Middle frontal gyrus (tissue), 1 donor: Measurements from ENCODE around the gene GJB2.
"Not testable (repeated sequence)": the region's sequence is repeated elsewhere in the genome, so short reads cannot be mapped to it uniquely, and the experiment has no call there.

Experiments
- DNase-seq: peaks from one replicate; pipeline ENCODE4 v3.0.0-alpha.2; 2015; ENCODE audit warnings: low spot score; ENCODE audit errors: extremely low spot score

The GJB2 gene

DNA sequence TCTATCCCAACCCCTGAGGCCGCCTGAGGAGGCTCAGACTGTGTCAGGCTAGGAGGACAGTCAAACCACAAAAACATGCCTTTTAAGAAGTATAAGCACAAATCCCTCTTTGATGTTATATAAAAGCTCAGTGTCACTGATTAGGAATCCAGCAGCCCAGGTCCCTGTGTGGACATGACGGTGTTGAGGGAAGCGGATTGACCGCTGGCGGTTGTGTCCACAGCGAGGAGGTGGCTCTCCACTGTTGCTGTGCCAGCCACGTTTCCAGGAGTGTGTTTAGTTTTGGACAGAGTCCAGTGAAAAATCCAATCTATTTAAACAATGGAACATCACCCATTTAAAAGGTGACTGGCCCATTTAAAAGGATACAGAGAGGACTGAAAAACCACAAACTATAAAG is 24.3 kb downstream of the GJB2 start:
- DNase-seq = no peak

DNA sequence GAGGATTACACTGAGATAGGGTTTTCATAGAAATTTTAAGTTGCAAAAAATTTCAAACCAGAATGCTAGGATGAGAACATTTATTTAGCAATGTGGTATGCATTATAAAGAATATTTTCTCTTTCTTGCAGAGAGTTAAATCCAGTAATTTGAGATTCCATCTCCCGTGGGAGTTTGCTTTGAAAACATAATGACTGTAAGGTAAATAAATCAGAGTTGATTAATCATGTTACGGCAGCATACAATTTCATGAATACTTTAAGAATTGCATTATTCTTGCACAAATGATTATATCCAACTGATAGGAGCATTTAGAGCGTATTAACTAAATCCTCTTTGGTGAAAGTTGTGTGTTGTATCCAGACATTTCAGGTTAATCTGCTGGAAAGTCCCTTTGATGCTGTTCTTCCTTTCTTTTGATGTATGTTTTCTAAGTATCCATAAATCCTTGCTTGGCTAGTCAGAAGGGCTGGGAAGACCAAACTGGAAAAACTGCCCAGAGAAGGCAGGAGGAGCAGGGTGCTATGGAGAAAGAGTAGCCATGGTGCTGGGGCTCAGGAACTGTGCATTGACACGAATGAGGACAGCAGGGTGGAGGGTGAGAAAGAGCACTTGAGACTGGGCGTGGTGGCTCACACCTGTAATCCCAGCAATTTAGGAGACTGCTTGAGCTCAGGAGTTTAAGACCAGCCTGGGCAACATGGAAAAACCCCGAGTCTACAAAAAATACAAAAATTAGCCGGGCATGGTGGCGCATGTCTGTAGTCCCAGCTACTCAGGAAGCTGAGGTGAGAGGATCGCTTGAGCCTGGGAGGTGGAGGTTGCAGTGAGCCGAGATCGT is 27.1 kb downstream of the GJB2 start:
- no peak for DNase-seq

DNA sequence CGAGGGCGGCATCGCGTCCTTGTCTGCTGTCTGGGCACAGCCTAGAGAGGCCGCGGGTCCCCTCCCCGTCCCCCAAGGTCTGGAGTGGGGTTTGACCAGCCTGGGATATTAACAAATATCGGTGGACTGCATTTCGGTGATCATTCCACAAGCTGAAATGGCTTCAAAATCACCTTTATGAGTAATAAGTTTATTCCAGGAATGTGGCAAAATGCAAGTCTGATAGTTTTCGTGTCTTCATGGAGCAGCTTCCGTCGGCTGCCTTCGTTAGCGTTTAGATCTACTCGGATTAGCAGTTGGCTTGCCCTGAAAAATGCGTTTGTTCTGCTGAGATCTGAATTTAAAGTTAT is 30.8 kb downstream of the GJB2 start:
- no peak for DNase-seq

DNA sequence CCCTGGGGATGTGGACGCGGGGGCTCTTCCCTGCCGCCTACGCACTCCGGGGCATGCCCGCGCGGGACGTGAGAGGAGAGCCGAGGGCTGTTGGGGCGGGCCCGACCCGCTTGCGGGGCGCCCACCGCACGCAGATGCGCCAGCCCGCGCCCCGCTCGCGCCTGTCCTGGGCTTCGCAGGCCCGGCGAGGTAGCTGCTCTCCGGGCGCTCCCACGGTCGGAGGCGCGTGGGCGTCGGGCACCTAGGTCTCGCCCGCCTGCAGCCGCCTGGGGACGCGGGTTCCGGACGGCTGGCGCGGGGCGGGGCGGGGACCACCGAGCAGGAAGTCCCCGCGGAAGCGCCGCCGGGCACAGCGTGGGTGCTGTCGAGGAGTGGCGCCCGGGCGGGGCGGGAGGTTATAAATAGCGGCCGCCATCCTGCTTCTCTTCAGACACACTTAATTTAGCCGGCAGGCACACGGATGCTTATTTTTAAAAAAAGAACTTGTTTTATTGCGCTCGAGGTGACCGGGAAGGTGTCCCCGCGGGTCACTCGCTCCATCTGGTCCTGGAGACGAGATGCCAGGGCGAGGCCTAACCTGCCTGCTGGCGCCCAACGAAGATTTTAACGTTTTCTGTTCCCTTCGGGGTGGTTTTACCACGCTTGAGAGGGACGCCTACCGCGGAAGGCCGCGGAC is 31.3 kb downstream of the GJB2 start:
- DNase-seq = no peak

DNA sequence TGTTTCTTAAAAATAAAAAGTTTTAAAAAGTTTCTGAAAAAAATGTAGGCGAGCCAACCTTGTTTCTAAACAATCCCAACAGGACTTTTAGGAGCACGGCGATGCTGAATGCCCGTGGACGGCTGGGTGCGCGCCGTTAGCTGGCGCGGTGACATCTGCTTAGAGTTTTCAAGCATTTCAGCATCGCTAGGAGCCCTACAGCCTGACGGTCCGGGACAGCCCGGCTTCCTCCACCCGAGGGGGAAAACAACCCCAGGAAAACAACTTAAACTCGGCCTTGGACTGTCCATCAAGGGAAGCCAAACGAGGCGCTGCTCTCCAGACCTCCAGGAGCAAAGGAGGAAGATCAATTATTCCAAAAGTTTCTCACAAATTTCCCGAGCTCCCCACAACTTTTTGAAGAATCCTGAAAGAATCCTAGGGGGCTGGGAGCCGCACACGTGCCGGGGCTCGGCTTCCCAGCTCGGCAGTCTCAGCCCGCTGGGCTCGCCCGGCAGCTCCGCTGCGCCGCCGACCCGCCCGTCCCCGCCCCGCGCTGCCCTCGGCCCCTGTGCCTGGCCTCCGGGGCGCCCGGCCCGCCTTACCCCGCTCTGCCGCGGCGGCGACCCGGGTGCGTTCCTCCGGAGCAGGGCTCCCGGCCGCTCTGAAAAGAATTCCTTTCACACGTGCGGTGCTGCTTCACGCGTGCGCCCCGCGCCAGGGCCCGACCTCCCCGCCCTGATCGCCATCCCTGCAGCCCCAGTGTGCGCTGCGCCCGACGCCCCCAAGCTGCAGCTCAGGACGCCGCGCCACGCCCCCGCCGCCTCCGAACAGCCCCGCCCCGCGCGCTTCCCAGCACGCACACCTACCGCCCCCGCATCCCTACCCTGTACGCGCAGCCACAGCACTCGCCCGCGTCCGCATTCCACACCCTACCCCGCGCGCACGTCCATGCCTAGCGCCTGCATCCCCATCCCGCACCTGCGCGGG is 32.1 kb downstream of the GJB2 start, which contains the start of gene GJA3:
TSS of gene GJA3 (minus strand) at position 747 of the 969 bp plus-strand sequence. CDS start 17,764 bp downstream, outside the sequence.
- no peak for DNase-seq

DNA sequence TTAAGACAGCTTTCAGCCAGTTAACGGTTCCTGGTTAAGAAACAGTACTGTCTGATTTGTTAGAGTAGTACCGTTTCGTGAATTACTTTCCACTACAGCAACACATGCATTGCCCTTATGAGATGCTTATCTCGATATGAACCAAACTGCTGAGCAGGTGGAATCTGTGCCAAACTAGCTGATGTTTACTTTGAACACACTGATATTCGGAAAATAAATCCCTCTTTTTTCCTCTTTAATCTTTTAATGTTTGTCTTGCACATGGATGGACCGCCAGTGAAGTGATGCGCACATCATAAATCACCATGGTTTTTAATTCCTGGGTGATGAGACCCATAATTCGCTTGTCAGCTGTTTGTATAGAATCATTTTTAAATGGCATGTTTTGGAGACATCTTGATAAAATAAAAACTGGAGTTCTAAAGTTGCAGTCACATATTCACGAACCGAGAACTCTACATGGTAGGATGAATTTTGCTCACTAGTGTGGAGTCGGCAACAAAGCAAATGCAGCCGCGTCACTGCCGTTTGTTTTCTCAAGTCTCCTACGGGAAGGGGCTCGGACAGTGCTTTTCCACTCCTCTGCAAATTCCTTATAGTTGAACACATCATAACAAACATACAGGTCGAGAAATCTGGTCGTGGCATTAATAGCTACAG is 33.0 kb downstream of the GJB2 start:
- DNase-seq = no peak

DNA sequence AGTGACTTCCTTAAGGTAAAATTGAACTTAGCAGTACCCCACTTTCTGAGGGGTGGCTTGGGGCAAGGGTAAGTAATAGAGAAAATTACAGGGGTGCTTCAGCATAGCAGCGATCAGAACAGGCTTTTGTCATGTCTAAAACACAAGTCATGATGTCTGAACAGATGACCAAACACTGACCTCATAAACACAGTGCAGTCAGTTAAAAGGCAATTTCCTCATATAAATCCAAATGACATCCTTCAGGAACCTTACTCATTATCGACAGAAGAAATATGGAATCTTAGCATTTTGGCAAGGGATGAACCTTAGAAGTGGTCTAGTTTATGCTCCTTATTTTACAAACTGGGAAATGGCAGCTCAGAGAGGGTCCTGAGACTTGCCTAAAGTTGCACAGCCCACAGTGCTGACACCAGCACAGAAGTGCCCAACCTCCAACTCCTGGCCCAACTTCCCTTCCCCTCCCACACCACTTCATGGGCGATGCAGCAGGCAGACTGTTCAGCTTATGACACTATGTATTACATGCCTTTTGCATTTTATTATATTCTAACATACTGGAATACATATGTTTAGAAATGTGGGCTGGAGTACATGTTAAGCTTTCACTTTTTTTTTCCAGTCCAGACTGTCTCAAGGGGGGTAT is 35.5 kb downstream of the GJB2 start:
- DNase-seq = no peak

DNA sequence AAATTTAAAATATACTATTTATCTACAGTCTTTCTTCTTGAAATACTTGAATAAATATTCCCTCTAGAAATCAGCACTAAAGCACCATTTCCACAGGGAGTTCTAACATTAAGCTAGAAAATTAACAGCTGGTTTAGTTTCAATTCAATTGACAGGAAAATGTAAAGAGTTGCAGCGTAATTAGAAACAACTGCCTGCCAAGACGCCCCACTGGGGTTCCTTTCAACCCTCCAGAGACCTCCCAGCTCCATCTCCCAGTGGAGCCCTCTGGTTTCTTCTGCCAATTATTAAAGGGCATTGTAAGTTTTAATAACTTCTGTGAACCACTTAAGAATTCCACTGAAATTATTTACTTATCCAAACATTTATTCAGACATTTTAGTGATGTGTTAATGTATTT is 36.0 kb downstream of the GJB2 start:
- no peak for DNase-seq

DNA sequence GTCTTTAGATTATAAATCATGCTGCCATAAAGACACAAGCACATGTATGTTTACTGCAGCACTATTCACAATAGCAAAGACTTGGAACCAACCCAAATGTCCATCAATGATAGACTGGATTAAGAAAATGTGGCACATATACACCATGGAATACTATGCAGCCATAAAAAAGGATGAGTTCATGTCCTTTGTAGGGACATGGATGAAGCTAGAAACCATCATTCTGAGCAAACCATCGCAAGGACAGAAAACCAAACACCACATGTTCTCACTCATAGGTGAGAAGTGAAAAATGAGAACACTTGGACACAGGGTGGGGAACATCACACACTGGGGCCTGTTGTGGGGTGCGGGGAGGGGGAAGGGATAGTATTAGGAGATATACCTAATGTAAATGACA is 39.4 kb downstream of the GJB2 start:
- not testable (repeated sequence) for DNase-seq

DNA sequence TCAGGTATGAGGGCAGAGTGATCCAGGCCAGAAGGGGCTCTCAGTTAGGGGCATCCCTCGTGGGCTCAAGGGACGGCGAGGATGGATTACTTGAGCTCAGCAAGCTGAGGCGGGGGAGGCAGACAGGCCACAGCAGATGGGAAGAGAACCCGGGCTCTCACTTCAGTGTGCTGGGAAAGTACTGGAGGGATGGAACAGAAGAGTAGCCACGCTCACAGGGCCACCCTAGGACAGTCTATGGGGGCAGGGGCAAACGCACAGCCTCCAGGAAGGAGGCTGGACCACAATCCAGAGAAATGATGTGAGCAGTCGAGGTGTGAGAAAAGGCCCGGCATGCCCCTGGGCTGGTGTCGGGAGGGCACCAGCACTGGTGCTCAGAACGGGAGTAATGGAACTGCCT is 41.1 kb downstream of the GJB2 start:
- DNase-seq = no peak

DNA sequence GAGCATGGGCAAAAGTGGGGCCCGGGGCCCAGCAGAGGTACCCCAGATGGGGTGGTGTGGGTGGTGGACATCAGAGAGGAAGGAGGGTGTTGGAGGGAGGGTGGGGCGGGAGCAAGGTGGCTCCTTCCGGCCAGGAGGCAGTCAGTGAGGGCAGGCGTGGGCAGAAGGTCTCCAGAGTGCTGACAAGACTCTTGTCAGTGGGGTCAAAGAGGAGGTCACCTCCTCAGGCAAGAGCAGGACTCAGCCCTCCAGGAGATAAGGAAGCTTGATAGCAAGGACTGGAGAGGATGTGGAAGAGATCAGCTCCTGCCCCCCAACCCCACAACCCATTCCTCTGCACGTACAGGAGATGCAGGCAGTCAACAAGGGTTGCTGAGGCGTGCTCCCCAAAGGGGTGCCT is 41.7 kb downstream of the GJB2 start:
- no peak for DNase-seq

DNA sequence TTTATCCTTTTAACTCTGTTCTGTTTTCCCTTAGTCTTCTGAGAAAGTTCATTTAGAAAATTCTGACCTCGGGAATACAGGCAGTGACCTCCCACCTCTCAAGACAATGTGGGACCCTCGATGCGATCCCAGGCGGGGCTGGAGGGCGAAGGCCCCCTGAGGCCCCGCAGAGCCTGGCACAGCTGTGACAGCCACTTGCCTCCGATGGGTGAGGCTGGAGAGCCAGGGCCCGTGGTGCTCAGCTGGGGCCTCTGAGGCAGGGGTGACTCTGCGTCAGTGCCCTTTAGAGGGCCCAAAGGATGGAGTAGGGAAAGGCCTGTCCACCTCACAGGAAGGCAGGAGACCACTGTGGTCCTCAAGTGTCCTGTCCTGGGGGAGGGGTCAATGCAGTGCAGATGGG is 42.2 kb downstream of the GJB2 start:
- no peak for DNase-seq

DNA sequence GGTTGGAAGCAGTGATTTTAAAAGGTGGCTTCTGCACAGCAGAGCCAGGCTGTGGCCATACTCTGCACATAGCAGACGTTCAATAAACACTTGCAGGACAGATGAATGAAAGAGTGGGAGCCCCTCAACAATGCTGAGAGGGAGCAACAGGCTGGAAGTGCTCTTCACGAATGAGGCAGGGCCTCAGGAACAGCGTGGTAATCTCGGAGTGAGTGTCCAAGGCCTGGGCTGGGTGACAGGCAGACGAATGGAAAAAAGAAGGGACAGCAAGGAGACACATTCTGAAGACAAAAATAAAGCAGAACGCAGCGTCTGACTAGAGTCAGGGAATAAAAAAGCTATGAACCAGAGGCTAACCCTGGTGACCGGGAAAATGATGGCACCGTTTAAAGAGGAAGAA is 43.0 kb downstream of the GJB2 start:
- DNase-seq = no peak

DNA sequence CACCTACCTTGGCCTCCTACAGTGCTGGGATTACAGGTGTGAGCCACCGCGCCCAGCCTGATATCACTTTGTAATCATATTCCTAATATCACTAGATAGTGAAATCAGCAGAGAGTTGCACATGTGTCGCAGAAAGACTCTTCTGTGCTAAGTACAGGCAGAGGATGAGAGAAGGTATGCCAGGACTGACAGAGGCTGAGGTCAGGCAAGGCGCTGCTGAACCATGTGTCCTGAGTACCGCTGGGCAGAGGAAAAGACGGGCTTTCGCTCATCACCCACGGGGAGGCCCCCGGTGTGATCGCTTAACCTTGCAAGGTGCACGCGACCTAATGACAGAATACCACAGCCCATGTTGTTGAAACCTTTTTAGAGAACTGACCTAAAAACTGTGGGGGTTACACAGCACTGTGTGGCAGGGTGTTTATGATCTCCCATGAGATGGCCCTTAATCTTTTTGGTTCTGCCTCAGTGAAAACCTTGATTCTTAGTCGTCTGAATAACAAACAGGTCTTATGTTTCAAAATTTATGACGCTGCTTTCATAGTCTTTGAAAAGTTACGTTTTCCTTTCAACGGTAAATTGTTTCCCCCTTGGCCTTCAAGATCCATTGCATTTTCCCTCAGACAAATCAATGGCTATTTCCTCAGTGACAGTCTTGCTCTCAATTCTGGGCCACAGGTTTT is 44.1 kb downstream of the GJB2 start:
- no peak for DNase-seq

DNA sequence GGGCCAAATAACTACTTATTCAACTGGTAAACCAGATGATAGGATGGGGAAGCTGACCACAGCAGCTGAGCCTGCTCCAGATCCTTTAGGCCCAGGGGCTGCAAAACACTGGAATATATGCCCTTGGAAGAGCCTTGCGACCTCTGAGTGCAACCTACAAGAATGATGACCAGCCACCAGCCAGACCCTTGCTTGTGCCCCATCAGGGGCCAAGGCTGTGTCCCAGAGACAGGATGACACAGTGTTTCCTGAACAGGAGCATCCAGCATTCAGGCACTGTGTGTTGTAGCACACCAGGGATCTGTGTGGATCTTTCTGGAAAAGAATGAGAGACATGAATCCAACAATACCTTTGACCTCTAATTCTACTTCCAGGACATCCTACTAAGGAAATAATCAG is 46.4 kb downstream of the GJB2 start:
- DNase-seq = no peak

DNA sequence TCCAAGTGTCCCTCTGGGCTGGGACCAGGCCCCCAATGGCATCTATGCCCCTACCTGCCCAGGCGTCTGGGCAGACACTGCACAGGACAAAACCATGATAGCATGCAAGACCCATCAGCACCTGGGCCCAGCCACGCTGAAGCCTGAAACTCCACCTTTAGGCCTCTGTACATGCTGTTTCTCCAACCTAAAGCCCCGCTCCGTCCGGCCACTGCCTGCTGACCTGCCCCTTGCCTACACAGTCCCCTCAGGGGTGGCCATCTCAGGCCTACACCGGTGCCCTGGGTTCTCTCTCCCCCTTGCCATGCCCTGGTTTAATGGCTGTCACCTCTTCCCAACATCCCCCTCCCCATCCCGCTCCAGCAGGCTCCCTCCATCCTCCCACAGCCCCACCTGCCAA is 47.2 kb downstream of the GJB2 start:
- DNase-seq = no peak

DNA sequence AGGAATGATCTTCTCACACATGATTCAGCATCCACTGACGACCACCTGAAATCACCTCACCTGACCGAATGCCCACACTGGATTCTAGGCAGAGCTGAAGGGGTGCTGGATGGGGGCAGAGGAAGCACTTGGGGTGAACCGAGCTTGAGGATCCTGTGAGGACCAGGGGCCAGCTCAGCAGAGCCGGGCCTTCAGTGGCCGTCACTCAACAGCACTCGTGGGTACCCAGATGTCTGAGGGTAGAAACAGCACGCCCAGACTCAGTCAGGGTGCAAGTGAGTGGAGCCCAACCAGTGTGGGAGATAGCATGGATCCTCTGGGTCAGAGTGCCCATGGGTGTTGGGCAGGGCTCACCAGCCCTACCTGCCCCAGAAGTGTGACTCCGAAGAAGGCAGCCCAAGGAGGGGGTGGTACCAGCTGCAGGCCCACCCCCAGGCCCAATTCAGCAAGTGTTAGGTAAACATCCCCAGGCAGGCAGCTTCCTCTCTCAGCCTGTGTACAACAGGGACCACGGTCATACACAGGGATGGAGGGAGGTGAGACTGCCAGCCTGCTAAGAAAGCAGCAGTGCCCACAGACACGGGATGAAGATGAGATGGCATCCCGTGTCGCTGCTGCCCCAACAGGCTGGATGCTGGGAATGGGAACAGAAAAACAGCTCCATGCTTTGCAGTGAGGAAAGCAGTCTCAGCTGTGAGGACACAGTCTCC is 48.4 kb downstream of the GJB2 start:
- no peak for DNase-seq

DNA sequence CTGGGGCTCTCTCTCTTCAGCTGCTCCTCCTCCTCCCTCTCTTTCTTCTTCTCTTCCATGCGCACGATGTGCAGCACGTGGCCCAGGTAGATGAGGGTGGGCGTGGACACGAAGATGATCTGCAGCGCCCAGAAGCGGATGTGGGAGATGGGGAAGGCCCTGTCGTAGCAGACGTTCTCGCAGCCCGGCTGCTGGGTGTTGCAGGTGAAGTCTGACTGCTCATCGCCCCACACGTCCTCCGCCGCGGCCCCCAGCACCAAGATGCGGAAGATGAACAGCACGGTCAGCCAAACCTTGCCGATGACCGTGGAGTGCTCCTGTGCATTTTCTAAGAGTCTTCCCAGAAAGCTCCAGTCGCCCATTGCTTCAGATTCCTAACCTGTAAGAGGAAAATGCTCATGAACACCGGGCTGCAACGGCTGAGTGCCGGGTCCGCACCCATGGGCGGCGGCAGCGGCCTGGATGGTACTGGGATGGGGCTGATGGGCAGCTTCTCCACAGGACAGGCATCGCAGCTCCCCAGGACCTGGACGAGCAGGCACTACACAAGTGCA is 49.7 kb downstream of the GJB2 start:
- no peak for DNase-seq
